Caco-2 (cell line): ENCODE results near the gene RGS2. TPM values are rescaled to one million over a fixed set of nuclear protein-coding genes. Genes with fewer than 3 reads are reported as not detected.

ENCODE experiments used
- BruUV-seq: library from RNA; stranded (reverse); fragments of 400-500 nt; replicated peaks from 2 replicates; lab custom pipeline; 2021; lab: Mats Ljungman, UMichigan
- CTCF ChIA-PET: fragments of 300-600 bp; sonication (Branson Sonifier 250); formaldehyde crosslinking; loops from one replicate; lab custom pipeline; 2022; ENCODE audit warnings: antibody characterized with exemption; lab: Charles Lee
- POLR2A ChIA-PET: fragments of 300-600 bp; sonication (Branson Sonifier 250); formaldehyde crosslinking; loops from one replicate; lab custom pipeline; 2022; ENCODE audit warnings: antibody characterized with exemption; lab: Charles Lee
- DNase-seq, 2 experiments: peaks; one replicate each; pipeline versions ENCODE4 v3.0.0 to v3.0.0-alpha.2; 2020 to 2022
- H3K27me3 ChIP-seq: replicated peaks from 2 replicates; pipeline ENCODE4 v1.6.0; 2011; ENCODE audit warnings: low read length; ENCODE audit not compliant: control insufficient read depth, insufficient read depth
- H3K36me3 ChIP-seq: 2 replicates; pipeline ENCODE4 v1.5.1; 2011; ENCODE audit warnings: low read length; ENCODE audit not compliant: control insufficient read depth, insufficient read depth
- H3K4me1 ChIP-seq: fragments of 250-450 bp; sonication (Bioruptor Pico); 2 replicates; pipeline ENCODE4 v1.5.1; 2020; ENCODE audit warnings: mild to moderate bottlenecking
- H3K4me3 ChIP-seq: 2 replicates; pipeline ENCODE4 v1.5.1; 2011; ENCODE audit warnings: low read depth, mild to moderate bottlenecking, control low read depth, low read length
- H3K9me3 ChIP-seq: fragments of 250-450 bp; sonication (Bioruptor Pico); 2 replicates; pipeline ENCODE4 v1.5.1; 2020; ENCODE audit warnings: mild to moderate bottlenecking, moderate library complexity
- H3K27ac Mint-ChIP-seq: one replicate; pipeline ENCODE4 v1.8.0; 2022; ENCODE audit warnings: mixed read lengths; ENCODE audit not compliant: unreplicated experiment
- H3K27me3 Mint-ChIP-seq: one replicate; pipeline ENCODE4 v1.8.0; 2022; ENCODE audit warnings: mixed read lengths; ENCODE audit not compliant: insufficient read depth, unreplicated experiment
- H3K36me3 Mint-ChIP-seq: one replicate; pipeline ENCODE4 v1.8.0; 2022; ENCODE audit warnings: mild to moderate bottlenecking, mixed read lengths; ENCODE audit not compliant: insufficient read depth, unreplicated experiment
- H3K4me1 Mint-ChIP-seq: one replicate; pipeline ENCODE4 v1.8.0; 2022; ENCODE audit warnings: low read depth, mixed read lengths; ENCODE audit not compliant: unreplicated experiment
- H3K4me3 Mint-ChIP-seq: one replicate; pipeline ENCODE4 v1.8.0; 2022; ENCODE audit warnings: mild to moderate bottlenecking, moderate library complexity, mixed read lengths; ENCODE audit not compliant: unreplicated experiment
- H3K9me3 Mint-ChIP-seq: one replicate; pipeline ENCODE4 v1.8.0; 2022; ENCODE audit warnings: mixed read lengths; ENCODE audit not compliant: unreplicated experiment
- intact Hi-C: fragments of 100-400 bp; cut with micrococcal nuclease; formaldehyde crosslinking; loops from one replicate; pipeline ENCODE4 v1.10.0; 2022; ENCODE audit not compliant: unreplicated experiment
- total RNA-seq: library from RNA; stranded (reverse); gene quantifications from 2 replicates; pipeline ENCODE4 v1.2.3, GENCODE V29; 2022
- TF ChIP-seq, protein P1 (sequence below), 2 experiments: fragments of 200-600 bp in 1 of 2; IDR thresholded peaks; 1 replicate in 1 of 2; 2 replicates in 1 of 2; pipeline versions ENCODE4 v1.5.1 to v1.8.0; 2011 to 2022; ENCODE audit warnings: antibody characterized with exemption in 1 of 2, control low read depth in 1 of 2, inconsistent platforms in 1 of 2, low read depth in 1 of 2, low read length in 1 of 2, mild to moderate bottlenecking in 1 of 2, moderate library complexity in 1 of 2; ENCODE audit not compliant: insufficient read depth in 1 of 2, severe bottlenecking in 1 of 2, unreplicated experiment in 1 of 2

The RGS2 gene
- total RNA-seq, 1 experiment from 2014 or later = 5.1 TPM

DNA sequence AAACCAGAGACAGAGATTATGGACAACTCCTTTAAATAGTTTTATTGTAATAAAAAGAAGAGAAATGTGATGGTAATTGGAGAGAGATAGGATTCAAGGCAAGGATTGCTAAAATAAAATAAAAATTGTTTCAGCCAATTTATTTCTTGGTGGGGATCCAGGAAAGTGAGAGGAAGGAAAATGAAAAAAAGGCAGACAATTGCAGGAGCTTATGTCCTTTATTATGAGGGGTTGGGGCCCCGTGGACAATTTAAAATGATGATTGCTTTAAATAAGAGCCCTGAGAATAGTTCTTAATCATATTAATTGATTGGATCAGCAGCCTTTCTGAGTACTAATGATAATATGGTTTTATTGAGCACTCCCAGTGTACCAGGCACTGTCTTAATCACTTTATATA lies 40.2 kb downstream of the RGS2 start:
- Mint-ChIP-seq H3K4me3 (no peak overlapping the region), H3K27ac (no peak overlapping the region), H3K9me3 (no peaks in the 10 kb centered on the region), H3K4me1 (peaks cover 24% of the 10 kb centered on the region), H3K36me3 (no peaks in the 10 kb centered on the region), H3K27me3 (no peaks in the 10 kb centered on the region)
- no peaks in the 10 kb centered on the region for H3K27me3 ChIP-seq
- CTCF ChIA-PET = no interaction called here
- TF ChIP-seq, protein P1, sequence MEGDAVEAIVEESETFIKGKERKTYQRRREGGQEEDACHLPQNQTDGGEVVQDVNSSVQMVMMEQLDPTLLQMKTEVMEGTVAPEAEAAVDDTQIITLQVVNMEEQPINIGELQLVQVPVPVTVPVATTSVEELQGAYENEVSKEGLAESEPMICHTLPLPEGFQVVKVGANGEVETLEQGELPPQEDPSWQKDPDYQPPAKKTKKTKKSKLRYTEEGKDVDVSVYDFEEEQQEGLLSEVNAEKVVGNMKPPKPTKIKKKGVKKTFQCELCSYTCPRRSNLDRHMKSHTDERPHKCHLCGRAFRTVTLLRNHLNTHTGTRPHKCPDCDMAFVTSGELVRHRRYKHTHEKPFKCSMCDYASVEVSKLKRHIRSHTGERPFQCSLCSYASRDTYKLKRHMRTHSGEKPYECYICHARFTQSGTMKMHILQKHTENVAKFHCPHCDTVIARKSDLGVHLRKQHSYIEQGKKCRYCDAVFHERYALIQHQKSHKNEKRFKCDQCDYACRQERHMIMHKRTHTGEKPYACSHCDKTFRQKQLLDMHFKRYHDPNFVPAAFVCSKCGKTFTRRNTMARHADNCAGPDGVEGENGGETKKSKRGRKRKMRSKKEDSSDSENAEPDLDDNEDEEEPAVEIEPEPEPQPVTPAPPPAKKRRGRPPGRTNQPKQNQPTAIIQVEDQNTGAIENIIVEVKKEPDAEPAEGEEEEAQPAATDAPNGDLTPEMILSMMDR (IDR thresholded peaks at IDR 0.05; ENCODE audit: insufficient read depth in 1 of 2, low read depth in 1 of 2, low read length in 1 of 2, severe bottlenecking in 1 of 2, unreplicated experiment in 1 of 2) = no peak
- intact Hi-C loops = no loop called here
- no peaks in the 10 kb centered on the region for H3K36me3 ChIP-seq
- no peak for DNase-seq
- POLR2A ChIA-PET = no interaction called here
- H3K4me1 ChIP-seq = peaks cover 18% of the 10 kb centered on the region
- no peak overlapping the region for H3K4me3 ChIP-seq
- no peaks in the 10 kb centered on the region for H3K9me3 ChIP-seq
- no TSS peak for BruUV-seq

DNA sequence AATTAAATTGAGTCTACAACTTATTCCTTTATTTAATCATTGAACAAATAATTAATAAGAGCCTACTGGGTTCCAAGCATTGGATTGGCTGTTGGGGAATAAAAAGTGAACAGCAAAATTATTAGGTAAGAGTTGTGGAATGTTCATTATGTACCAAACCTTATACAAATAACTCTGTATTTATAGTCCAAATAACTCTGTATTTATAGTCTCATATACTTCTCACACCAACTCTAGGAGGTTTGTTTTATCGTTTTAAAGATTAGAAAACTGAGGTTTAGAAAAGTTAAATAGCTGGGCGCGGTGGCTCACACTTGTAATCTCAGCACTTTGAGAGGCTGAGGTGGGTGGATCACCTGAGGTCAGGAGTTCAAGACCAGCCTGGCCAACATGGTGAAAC lies 40.6 kb downstream of the RGS2 start:
- H3K9me3 ChIP-seq = no peaks in the 10 kb centered on the region
- ChIA-PET POLR2A (no interaction called here), CTCF (no interaction called here)
- Mint-ChIP-seq H3K4me3 (no peak overlapping the region), H3K9me3 (no peaks in the 10 kb centered on the region), H3K36me3 (no peaks in the 10 kb centered on the region), H3K27me3 (no peaks in the 10 kb centered on the region), H3K4me1 (peaks cover 26% of the 10 kb centered on the region), H3K27ac (no peak overlapping the region)
- BruUV-seq = no TSS peak
- no peaks in the 10 kb centered on the region for H3K27me3 ChIP-seq
- H3K36me3 ChIP-seq = no peaks in the 10 kb centered on the region
- intact Hi-C loops = no loop called here
- no peak overlapping the region for H3K4me3 ChIP-seq
- no peak for DNase-seq
- H3K4me1 ChIP-seq = peaks cover 18% of the 10 kb centered on the region
- TF ChIP-seq, protein P1 (IDR thresholded peaks at IDR 0.05; ENCODE audit: insufficient read depth in 1 of 2, low read depth in 1 of 2, low read length in 1 of 2, severe bottlenecking in 1 of 2, unreplicated experiment in 1 of 2) = no peak

DNA sequence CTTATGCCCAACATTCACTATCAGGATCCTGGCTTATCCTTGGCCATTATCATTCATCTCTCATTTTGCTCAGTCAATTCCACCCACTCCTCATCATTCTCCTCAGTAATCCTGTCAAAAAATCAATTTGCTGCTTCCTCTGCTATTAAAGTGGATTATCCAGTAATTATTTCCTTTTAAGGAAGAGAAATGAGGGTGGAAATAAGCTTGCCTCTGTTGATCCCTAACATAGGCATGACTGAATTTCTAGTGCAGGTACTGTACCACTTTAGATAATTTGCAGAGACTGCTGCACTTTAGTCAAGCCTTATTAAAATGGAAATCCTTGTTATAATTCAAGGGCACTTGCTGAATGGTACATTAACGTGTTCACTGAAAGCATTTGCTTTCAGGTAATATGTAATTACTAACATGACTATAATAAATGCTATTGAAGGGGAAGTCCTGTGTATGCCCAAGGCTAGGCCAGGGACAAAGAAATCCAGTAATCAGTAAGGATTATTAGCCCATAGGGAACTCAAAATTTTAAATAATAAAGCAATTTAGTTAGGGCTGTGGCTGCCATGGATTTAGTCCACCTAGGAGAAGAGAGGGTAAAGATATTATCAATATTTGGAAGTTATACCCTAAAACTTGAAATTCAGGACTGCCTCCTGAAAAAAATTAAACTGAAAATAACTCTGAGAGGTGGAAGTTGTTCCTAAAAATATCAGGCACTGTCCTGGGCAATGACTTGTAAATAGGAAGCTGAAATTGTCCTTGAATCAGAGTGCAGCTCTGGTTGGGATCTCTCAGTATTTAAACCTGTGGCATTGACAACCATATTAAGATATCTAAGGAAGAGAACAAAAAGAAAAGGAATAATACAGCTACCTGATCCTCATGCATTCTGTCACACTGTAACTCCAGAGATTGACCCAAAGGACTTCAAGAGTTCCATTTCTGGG lies 43.4 kb downstream of the RGS2 start:
- Histone ChIP-seq H3K36me3 (no peaks in the 10 kb centered on the region), H3K9me3 (no peaks in the 10 kb centered on the region), H3K27me3 (no peaks in the 10 kb centered on the region), H3K4me1 (peaks cover 18% of the 10 kb centered on the region), H3K4me3 (no peak overlapping the region)
- CTCF ChIA-PET = no interaction called here
- BruUV-seq = no TSS peak
- Mint-ChIP-seq H3K36me3 (no peaks in the 10 kb centered on the region), H3K9me3 (no peaks in the 10 kb centered on the region), H3K27me3 (no peaks in the 10 kb centered on the region), H3K27ac (no peak overlapping the region), H3K4me3 (no peak overlapping the region), H3K4me1 (peaks cover 30% of the 10 kb centered on the region)
- no peak for DNase-seq
- intact Hi-C loops = no loop called here
- TF ChIP-seq, protein P1 (IDR thresholded peaks at IDR 0.05; ENCODE audit: insufficient read depth in 1 of 2, low read depth in 1 of 2, low read length in 1 of 2, severe bottlenecking in 1 of 2, unreplicated experiment in 1 of 2) = no peak
- POLR2A ChIA-PET = no interaction called here
